Lung (tissue), 12 donors: Measurements from ENCODE around the gene PTPRN2. TPM values are rescaled to one million over a fixed set of nuclear protein-coding genes. Genes with fewer than 3 reads are reported as not detected.
"Not testable (repeated sequence)": the region's sequence is repeated elsewhere in the genome, so short reads cannot be mapped to it uniquely, and the experiment has no call there.

Experiments
- ATAC-seq: fragments of 200-7000 bp; cut with Tn5 transposase; one replicate; pipeline ENCODE4 v1.9.1; 2020; ENCODE audit warnings: moderate number of reproducible peaks; ENCODE audit not compliant: insufficient read depth, low FRiP score
- DNase-seq, 3 donors: peaks; one replicate each; pipeline ENCODE4 v3.0.0-alpha.2; 2013 to 2017
- H3K27ac ChIP-seq, 2 donors: one replicate each; pipeline ENCODE4 v1.5.1; 2013; ENCODE audit warnings: mild to moderate bottlenecking in 2 of 2, moderate library complexity in 2 of 2, control low read depth in 1 of 2, inconsistent platforms in 1 of 2, low read depth in 1 of 2, low read length in 1 of 2
- H3K27me3 ChIP-seq, 3 donors: one replicate each; pipeline ENCODE4 v1.5.1; 2013; ENCODE audit warnings: low read length in 2 of 3; ENCODE audit not compliant: control insufficient read depth in 3 of 3, insufficient read depth in 3 of 3
- H3K36me3 ChIP-seq, 4 donors: one replicate each; pipeline ENCODE4 v1.5.1; 2013; ENCODE audit warnings: low read length in 4 of 4, mild to moderate bottlenecking in 1 of 4, moderate library complexity in 1 of 4; ENCODE audit not compliant: control insufficient read depth in 4 of 4, insufficient read depth in 4 of 4
- H3K4me1 ChIP-seq, 5 donors: one replicate each; pipeline ENCODE4 v1.5.1; 2013; ENCODE audit warnings: low read length in 5 of 5, mild to moderate bottlenecking in 2 of 5, moderate library complexity in 1 of 5; ENCODE audit not compliant: control insufficient read depth in 5 of 5, insufficient read depth in 5 of 5
- H3K4me3 ChIP-seq: one replicate; pipeline ENCODE4 v1.5.1; 2013; ENCODE audit warnings: mild to moderate bottlenecking, control low read depth, moderate library complexity
- H3K9ac ChIP-seq, 2 donors: one replicate each; pipeline ENCODE4 v1.5.1; 2013; ENCODE audit warnings: low read length in 2 of 2, control low read depth in 1 of 2; ENCODE audit not compliant: insufficient read depth in 1 of 2
- H3K9me3 ChIP-seq, 4 donors: one replicate each; pipeline ENCODE4 v1.5.1; 2013; ENCODE audit warnings: low read length in 3 of 4, mild to moderate bottlenecking in 1 of 4, moderate library complexity in 1 of 4; ENCODE audit not compliant: control insufficient read depth in 4 of 4, insufficient read depth in 3 of 4
- CTCF ChIP-seq: IDR thresholded peaks from 2 replicates; pipeline ENCODE4 v1.5.1; 2012; ENCODE audit warnings: mild to moderate bottlenecking; ENCODE audit errors: control extremely low read depth, extremely low read depth
- WGBS, 2 donors: extraction: QIAGEN DNeasy Blood & Tissue Kit; methylation state at CpG; one replicate each; pipeline ENCODE4 v1.1.7; 2013; 5-methylcytosine and 5-hydroxymethylcytosine counted together
- polyA plus RNA-seq, 2 donors: library from polyadenylated mRNA; stranded (reverse); fragments of 200-250 nt; gene quantifications; one replicate each; pipeline ENCODE4 v1.2.1, GENCODE V29; 2013
- total RNA-seq, 2 donors: library from RNA; depleted of rRNA in 1 of 2; stranded (reverse); fragments of >200 nt in 1 of 2; gene quantifications; one replicate each; pipeline ENCODE4 v1.2.1, GENCODE V29; 2014 to 2021
- donor health status: control.
- donor health status: control.
- donor health status: Bipolar disorder and iron deficiency.
- donor health status: healthy.
- donor health status: DM: yes; HTN: yes; CAD: no.

The PTPRN2 gene
- total and polyA plus RNA-seq, 4 donors = 2.1 to 7.4 (median 4.4) TPM

- no peak overlapping the region for H3K9ac ChIP-seq
- ATAC-seq = no peak
- WGBS, 2 donors = 66% methylated on average over 4 of the region's 4 CpGs
- H3K9me3 ChIP-seq = peaks cover 0 to 2% (median 0%) of the 10 kb centered on the region in 4 donors
- no peak overlapping the region for H3K27ac ChIP-seq
- DNase-seq = no peak
- H3K4me1 ChIP-seq = no peaks in the 10 kb centered on the region
- H3K36me3 ChIP-seq = no peaks in the 10 kb centered on the region
- no peaks in the 10 kb centered on the region for H3K27me3 ChIP-seq
- no peak for TF ChIP-seq CTCF
- no peak overlapping the region for H3K4me3 ChIP-seq
Observed at GRCh38 chr7:157938211-157938610, 649.4 kb downstream of the PTPRN2 start.

DNA sequence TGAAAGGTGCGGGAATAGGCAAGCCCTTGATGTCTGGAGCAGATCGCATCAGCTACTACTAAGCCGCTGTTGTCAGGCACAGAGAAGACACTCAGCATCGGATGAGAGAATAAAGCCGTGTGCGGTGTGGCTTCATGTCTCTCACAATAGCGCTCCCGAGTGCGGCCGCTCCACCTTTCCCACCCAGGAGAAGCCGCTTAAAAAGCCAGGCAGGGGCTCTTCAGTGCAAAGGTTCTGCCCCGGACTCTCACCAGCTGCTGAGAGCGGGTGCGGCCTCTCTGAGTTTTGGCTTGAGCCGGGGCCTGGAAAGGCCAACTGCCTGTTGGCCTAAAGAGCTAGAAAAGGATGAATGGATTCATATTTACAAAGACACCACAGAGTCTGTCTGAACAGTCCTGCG, 650.2 kb downstream of the PTPRN2 start:
- Histone ChIP-seq H3K27ac (no peak overlapping the region), H3K4me1 (no peaks in the 10 kb centered on the region), H3K36me3 (no peaks in the 10 kb centered on the region), H3K9ac (no peak overlapping the region), H3K9me3 (peaks cover 0 to 2% (median 0%) of the 10 kb centered on the region in 4 donors), H3K4me3 (no peak overlapping the region), H3K27me3 (no peaks in the 10 kb centered on the region)
- TF ChIP-seq CTCF = no peak
- DNase-seq (no peak), ATAC-seq (no peak)
- WGBS, 2 donors = 93 to 95% methylated on average over 16 of the region's 16 CpGs

DNA sequence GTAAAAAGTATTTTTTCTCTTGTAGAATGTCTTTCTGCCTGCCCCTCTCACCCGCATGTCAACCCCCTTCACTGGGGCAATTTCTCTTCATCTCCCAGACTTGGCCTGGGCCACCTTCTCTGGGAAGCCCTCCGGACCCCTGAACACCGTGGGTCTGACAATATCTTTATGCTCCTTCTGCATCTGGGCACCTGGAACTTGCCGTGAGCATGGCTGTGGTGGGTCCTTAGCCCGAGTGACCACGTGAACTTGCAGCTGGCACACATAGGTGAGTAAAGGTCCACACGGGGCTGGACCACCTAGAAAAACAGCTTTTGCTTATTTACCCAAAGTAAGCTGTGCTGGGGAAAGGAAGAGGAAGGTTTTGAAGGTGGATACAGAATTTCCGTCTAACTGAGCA, 650.6 kb downstream of the PTPRN2 start:
- H3K9ac ChIP-seq = no peak overlapping the region
- no peak overlapping the region for H3K4me3 ChIP-seq
- 83 to 90% methylated on average over 8 of the region's 8 CpGs for WGBS, 2 donors
- H3K36me3 ChIP-seq = no peaks in the 10 kb centered on the region
- no peak overlapping the region for H3K27ac ChIP-seq
- no peaks in the 10 kb centered on the region for H3K4me1 ChIP-seq
- no peaks in the 10 kb centered on the region for H3K27me3 ChIP-seq
- DNase-seq = no peak
- TF ChIP-seq CTCF = no peak
- ATAC-seq = no peak
- peaks cover 0 to 2% (median 0%) of the 10 kb centered on the region in 4 donors for H3K9me3 ChIP-seq

DNA sequence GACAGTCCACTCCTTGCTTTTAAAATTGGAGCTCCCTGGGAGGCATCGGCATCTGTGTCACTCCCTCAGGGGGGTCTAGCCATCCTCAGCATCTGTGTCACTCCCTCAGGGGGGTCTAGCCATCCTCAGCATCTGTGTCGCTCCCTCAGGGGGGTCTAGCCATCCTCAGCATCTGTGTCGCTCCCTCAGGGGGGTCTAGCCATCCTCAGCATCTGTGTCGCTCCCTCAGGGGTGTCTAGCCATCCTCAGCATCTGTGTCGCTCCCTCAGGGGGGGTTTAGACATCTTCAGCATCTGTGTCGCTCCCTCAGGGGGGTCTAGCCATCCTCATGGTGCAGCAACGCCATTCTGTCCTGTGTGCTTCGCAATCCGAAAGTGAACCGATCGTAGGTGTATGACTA, 651.9 kb downstream of the PTPRN2 start:
- not testable (repeated sequence) for H3K9ac ChIP-seq, ATAC-seq, H3K9me3 ChIP-seq, H3K4me1 ChIP-seq, H3K36me3 ChIP-seq, DNase-seq, H3K27me3 ChIP-seq, H3K4me3 ChIP-seq, H3K27ac ChIP-seq
- 78 to 91% methylated on average over 11 of the region's 11 CpGs for WGBS, 2 donors

DNA sequence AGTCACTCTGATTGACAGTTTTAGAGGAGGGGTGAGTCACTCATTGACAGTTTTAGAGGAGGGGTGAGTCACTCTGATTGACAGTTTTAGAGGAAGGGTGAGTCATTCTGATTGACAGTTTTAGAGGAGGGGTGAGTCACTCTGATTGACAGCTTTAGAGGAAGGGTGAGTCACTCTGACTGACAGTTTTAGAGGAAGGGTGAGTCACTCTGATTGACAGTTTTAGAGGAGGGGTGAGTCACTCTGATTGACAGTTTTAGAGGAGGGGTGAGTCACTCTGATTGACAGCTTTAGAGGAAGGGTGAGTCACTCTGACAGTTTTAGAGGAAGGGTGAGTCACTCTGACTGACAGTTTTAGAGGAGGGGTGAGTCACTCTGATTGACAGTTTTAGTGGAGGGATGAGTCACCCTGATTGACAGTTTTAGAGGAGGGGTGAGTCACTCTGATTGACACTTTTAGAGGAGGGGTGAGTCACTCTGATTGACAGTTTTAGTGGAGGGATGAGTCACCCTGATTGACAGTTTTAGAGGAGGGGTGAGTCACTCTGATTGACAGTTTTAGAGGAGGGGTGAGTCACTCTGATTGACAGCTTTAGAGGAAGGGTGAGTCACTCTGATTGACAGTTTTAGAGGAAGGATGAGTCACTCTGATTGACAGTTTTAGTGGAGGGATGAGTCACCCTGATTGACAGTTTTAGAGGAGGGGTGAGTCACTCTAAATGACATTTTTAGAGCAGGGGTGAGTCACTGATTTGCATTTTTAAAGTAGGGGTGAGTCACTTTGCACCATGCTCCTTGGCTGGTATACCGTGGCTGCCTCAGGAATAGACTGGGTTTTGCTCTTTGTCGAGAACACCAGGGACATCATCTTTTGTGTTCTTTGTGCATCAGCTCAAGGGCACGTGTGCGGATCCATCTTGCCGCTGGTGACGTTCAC, 654.1 kb downstream of the PTPRN2 start:
- not testable (repeated sequence) for H3K9ac ChIP-seq, H3K9me3 ChIP-seq, H3K4me1 ChIP-seq, ATAC-seq, H3K27ac ChIP-seq, DNase-seq, H3K27me3 ChIP-seq, H3K4me3 ChIP-seq, H3K36me3 ChIP-seq
- 86 to 89% methylated on average over 6 of the region's 6 CpGs for WGBS, 2 donors
